Mesodermal cell (in vitro differentiated cells): ENCODE results near the gene ANKRD9.

Experiments
- H3K27ac ChIP-seq: 2 replicates; pipeline ENCODE4 v1.7.0; 2013; ENCODE audit warnings: mild to moderate bottlenecking, low read depth, low read length, moderate library complexity; ENCODE audit not compliant: severe bottlenecking
- H3K36me3 ChIP-seq: 2 replicates; pipeline ENCODE4 v1.7.1; 2013; ENCODE audit warnings: mild to moderate bottlenecking, low read length, moderate library complexity; ENCODE audit not compliant: control insufficient read depth, insufficient read depth
- H3K4me1 ChIP-seq: one replicate; pipeline ENCODE4 v1.7.1; 2013; ENCODE audit warnings: mild to moderate bottlenecking, low read length; ENCODE audit not compliant: insufficient read depth, control insufficient read depth, poor library complexity, severe bottlenecking
- H3K4me3 ChIP-seq: 2 replicates; pipeline ENCODE4 v1.7.0; 2013; ENCODE audit warnings: low read length, control low read depth, mild to moderate bottlenecking; ENCODE audit not compliant: insufficient read depth, poor library complexity, severe bottlenecking; ENCODE audit errors: extremely low read depth
- H3K9me3 ChIP-seq: 2 replicates; pipeline ENCODE4 v1.7.1; 2013; ENCODE audit warnings: mild to moderate bottlenecking, low read length, moderate library complexity; ENCODE audit not compliant: control insufficient read depth
- WGBS, 2 experiments: methylation state at CpG; one replicate each; pipeline ENCODE4 v1.1.5; 2013; ENCODE audit warnings: missing lambda C conversion rate in 2 of 2; ENCODE audit not compliant: insufficient coverage in 2 of 2; 5-methylcytosine and 5-hydroxymethylcytosine counted together

The ANKRD9 gene

DNA sequence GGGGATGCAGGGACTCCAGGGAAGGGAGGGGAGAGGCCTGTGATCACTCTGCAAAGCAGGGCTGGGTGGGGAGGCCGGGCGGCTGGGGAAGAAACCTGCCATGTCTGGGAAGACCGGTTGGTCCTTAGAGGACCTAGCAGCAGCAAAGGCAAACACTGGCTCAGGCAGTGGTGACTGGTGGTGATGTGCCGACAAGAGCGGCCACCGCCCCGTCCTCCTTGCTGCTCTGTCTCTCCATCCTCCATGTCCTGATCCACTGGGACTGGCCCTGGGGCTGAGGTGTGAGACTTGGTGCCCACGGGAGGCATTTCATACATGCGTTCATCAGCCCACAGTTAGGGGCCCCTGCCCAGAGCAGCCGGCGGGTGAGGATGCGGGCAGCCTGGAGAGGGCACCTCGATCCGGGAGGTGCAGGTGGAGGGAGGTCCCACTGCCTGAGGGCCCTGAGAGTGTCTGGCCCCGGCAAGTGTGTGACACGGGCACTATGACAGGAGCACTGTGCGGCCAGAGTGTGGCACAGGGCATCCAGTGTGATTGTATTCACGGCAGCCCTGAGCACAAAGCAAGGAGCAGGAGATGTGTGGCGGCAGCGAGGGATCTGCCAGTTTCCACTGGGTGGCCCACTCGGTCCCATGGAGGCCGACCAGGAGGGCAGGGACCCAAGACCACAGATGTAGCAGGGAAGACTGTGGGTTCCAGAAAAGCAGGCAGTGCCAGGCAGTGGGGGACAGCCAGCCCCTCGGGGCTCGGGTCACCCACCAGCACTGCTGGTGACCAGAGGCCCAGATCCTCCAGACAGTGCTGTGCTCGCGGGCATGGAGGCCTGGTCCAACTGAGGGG lies 13.9 kb downstream of the ANKRD9 start:
- Histone ChIP-seq H3K27ac (no peak overlapping the region), H3K4me1 (peaks cover 8% of the 10 kb centered on the region), H3K36me3 (peaks cover 18% of the 10 kb centered on the region), H3K9me3 (no peaks in the 10 kb centered on the region), H3K4me3 (no peak overlapping the region)
- WGBS, 2 experiments = 90 to 95% methylated on average over 23 to 26 of the region's 26 CpGs

DNA sequence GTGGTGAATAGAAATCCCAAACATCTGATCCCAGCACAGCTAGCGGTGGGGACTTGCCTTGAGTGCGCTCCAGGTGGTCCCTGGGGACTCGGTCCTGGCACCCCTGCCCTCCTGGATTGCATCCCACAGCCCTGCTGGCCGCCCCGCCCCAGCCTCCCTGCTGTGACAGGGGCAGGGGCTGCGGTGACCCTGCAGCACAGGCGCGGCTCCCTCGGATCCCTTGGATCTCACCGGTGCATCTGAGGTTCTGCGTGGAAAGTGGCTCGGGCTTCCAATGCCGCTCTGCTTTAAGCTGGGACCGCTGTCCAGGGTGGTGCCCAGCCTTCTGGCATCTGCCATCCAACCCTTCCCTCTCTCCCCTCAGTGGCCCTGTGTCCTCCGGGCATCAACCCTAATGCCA lies 16.0 kb downstream of the ANKRD9 start:
- H3K4me3 ChIP-seq = no peak overlapping the region
- no peaks in the 10 kb centered on the region for H3K4me1 ChIP-seq
- H3K36me3 ChIP-seq = peaks cover 8% of the 10 kb centered on the region
- H3K9me3 ChIP-seq = no peaks in the 10 kb centered on the region
- no peak overlapping the region for H3K27ac ChIP-seq
- WGBS, 2 experiments = 96 to 97% methylated on average over 14 to 15 of the region's 15 CpGs

- Histone ChIP-seq H3K9me3 (no peaks in the 10 kb centered on the region), H3K27ac (no peak overlapping the region), H3K36me3 (peaks cover 3% of the 10 kb centered on the region), H3K4me3 (no peak overlapping the region), H3K4me1 (no peaks in the 10 kb centered on the region)
- WGBS, 2 experiments = 90 to 98% methylated on average over 12 to 13 of the region's 15 CpGs
These were observed 16.5 kb downstream of the ANKRD9 start for GRCh38 chr14:102493096-102493495.

- Histone ChIP-seq H3K27ac (no peak overlapping the region), H3K4me1 (no peaks in the 10 kb centered on the region), H3K4me3 (no peak overlapping the region), H3K36me3 (no peaks in the 10 kb centered on the region), H3K9me3 (no peaks in the 10 kb centered on the region)
- WGBS, 2 experiments = 98% methylated on average over 11 to 17 of the region's 17 CpGs
These were observed 17.1 kb downstream of the ANKRD9 start for GRCh38 chr14:102492531-102492910.

DNA sequence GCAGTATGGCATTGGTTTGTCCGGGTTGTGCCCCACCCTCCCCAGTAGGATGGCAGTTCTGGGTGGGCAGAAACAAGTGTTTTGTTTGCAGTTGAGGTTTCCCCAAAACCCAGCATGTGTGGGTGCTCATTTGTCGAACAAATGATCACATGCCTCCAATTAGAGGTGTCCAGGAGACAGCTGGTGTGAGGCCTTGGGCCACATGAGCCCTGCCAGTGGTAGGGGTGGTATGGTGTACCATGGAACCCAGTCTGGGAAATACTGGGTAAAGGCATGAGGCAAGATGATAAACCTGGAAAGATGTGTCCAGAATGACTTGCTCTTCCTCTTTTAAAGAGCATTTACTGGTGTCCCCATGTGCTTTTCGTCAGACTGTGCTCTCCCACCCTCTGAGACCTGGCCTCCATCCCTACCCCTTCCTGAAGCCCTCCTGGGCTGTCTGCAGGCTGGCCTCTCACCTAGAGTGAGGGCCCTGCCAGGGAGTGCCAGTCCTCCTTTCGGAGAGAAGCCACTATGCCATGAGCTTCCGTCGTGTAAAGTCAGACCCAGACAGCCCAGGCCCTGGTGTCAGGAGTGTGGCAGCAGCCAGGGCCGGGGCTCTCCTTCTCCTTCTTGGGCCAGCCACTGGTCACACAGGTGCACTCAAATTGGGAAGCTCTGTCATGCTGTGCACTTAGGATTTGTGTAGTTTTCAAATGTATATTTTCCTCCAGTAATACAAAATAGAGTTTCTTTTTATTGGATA lies 17.6 kb downstream of the ANKRD9 start:
- H3K36me3 ChIP-seq = no peaks in the 10 kb centered on the region
- WGBS, 2 experiments = 89 to 91% methylated on average over 5 to 6 of the region's 7 CpGs
- H3K9me3 ChIP-seq = no peaks in the 10 kb centered on the region
- no peak overlapping the region for H3K27ac ChIP-seq
- no peaks in the 10 kb centered on the region for H3K4me1 ChIP-seq
- no peak overlapping the region for H3K4me3 ChIP-seq

DNA sequence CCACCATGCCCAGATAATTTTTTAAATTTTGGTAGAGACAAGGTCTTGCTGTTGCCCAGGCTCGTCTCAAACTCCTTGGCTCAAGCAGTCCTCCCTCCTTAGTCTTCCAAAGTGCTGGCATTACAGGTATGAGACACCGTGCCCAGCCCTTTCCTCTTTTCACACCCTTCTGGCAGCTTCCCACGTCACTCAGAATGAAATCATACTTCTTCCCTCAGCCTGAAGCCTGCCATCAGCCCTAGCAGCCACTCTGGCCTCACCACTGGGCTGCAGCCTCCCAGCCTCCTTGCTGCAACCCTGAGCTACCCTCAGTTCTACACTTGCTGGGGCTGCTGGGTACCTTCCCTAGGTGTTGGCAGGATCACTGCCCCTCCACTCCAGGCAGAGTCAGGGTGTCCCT lies 18.2 kb downstream of the ANKRD9 start:
- H3K4me1 ChIP-seq = no peaks in the 10 kb centered on the region
- no peak overlapping the region for H3K27ac ChIP-seq
- no peaks in the 10 kb centered on the region for H3K36me3 ChIP-seq
- no peaks in the 10 kb centered on the region for H3K9me3 ChIP-seq
- no peak overlapping the region for H3K4me3 ChIP-seq
- WGBS, 2 experiments = 86 to 95% methylated on average over 3 of the region's 3 CpGs

DNA sequence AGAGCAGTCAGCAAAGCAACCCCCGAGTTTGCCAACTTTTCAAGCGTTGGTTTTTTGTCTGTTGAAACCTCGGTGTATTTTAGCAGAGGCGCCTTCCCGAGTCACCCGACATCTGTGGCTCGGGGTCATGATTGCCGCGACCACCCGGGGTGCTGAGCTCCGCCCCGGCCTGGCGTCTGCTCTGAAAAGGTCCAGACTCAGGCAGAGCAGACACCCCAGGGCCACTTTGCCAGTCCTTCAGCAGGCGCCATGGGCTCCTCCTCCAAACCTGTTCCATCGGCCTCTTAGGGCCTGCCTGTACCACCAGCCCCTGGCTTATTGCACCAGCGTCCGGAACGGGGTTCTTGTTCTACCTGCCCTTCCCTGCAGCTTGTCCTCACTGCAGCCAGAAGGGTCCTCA lies 19.1 kb downstream of the ANKRD9 start:
- no peak overlapping the region for H3K4me3 ChIP-seq
- 87 to 88% methylated on average over 18 of the region's 18 CpGs for WGBS, 2 experiments
- no peaks in the 10 kb centered on the region for H3K9me3 ChIP-seq
- H3K36me3 ChIP-seq = no peaks in the 10 kb centered on the region
- H3K27ac ChIP-seq = no peak overlapping the region
- no peaks in the 10 kb centered on the region for H3K4me1 ChIP-seq

DNA sequence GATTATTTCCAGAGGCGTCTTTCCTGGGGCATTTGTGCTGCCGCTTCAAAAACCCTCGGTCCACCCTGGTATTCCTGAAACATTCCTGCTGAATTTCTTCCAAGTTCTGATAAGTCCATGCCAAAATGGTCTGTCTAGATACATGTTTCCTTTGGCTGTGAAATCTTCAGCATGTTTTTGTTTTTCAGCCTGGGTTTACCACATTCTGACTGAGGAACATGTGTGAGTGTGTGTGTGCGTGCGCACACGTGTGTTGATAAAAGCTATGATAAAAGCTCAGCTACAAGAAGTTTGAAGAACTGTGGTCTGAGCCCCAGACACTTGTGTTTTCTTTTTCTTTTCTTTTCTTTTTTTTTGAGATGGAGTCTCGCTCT lies 22.4 kb downstream of the ANKRD9 start:
- Histone ChIP-seq H3K4me3 (no peak overlapping the region), H3K27ac (no peak overlapping the region), H3K4me1 (peaks cover 3% of the 10 kb centered on the region), H3K36me3 (peaks cover 3% of the 10 kb centered on the region), H3K9me3 (no peaks in the 10 kb centered on the region)
- 94 to 98% methylated on average over 6 to 7 of the region's 7 CpGs for WGBS, 2 experiments

- no peak overlapping the region for H3K4me3 ChIP-seq
- peaks cover 4% of the 10 kb centered on the region for H3K36me3 ChIP-seq
- H3K4me1 ChIP-seq = peaks cover 6% of the 10 kb centered on the region
- no peak overlapping the region for H3K27ac ChIP-seq
- 89 to 94% methylated on average over 15 to 16 of the region's 17 CpGs for WGBS, 2 experiments
- no peaks in the 10 kb centered on the region for H3K9me3 ChIP-seq
These were observed 22.9 kb downstream of the ANKRD9 start for GRCh38 chr14:102486513-102487203.

GRCh38 chr14:102485693-102486512 lies 23.7 kb downstream of the ANKRD9 start:
- H3K27ac ChIP-seq = no peak overlapping the region

More at GRCh38 chr14:102485693-102486512, 23.7 kb downstream of the ANKRD9 start:
- no peak overlapping the region for H3K4me3 ChIP-seq
- no peaks in the 10 kb centered on the region for H3K9me3 ChIP-seq
- H3K36me3 ChIP-seq = peaks cover 4% of the 10 kb centered on the region
- H3K4me1 ChIP-seq = peaks cover 6% of the 10 kb centered on the region
- WGBS, 2 experiments = 94 to 100% methylated on average over 9 to 11 of the region's 11 CpGs
